Panc1 (cell line): ENCODE measurements around the gene TMEM132C.

Source experiments
- POLR2AphosphoS5 ChIP-seq: IDR thresholded peaks from 2 replicates; pipeline ENCODE4 v1.6.1; 2012; ENCODE audit warnings: mild to moderate bottlenecking, low read depth, low read length, moderate library complexity
- TF ChIP-seq, protein P1 (sequence below): fragments of 450-650 bp; IDR thresholded peaks from 2 replicates; pipeline ENCODE4 v1.5.1; 2017; ENCODE audit warnings: mild to moderate bottlenecking

DNA sequence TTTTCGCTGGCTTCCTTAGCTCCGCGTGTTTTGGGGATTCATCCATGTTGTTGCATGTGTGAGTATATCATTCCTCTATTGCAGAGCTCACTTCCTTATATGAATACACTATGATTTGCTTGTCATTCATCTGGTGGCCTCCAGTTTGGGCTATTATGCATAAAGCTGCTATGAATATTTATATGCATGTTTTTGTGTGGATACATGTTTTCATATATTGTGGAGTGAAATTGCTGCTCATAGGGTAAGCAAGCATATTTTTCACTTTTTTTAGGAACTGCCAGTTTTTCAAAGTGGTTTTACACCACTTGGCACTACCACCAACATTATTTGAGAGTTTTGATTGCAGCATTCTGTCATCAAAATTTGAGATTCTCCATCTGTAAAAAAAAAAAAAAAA, 190.0 kb downstream of the TMEM132C start:
- TF ChIP-seq, protein P1, sequence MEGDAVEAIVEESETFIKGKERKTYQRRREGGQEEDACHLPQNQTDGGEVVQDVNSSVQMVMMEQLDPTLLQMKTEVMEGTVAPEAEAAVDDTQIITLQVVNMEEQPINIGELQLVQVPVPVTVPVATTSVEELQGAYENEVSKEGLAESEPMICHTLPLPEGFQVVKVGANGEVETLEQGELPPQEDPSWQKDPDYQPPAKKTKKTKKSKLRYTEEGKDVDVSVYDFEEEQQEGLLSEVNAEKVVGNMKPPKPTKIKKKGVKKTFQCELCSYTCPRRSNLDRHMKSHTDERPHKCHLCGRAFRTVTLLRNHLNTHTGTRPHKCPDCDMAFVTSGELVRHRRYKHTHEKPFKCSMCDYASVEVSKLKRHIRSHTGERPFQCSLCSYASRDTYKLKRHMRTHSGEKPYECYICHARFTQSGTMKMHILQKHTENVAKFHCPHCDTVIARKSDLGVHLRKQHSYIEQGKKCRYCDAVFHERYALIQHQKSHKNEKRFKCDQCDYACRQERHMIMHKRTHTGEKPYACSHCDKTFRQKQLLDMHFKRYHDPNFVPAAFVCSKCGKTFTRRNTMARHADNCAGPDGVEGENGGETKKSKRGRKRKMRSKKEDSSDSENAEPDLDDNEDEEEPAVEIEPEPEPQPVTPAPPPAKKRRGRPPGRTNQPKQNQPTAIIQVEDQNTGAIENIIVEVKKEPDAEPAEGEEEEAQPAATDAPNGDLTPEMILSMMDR: no peak
- TF ChIP-seq POLR2AphosphoS5: no peak
